OCI-LY7 (cell line): ENCODE data around the gene KYAT1.

Source experiments
- EZH2phosphoT487 ChIP-seq: fragments of 200-600 bp; sonication (generic); IDR thresholded peaks from 2 replicates; pipeline ENCODE4 v1.6.1; 2018; ENCODE audit warnings: low read depth, borderline replicate concordance, mild to moderate bottlenecking, mixed run types, antibody characterized with exemption, low read length, moderate library complexity, mixed read lengths
- TF ChIP-seq, protein P1 (sequence below): fragments of 200-600 bp; sonication (generic); conservative IDR thresholded peaks from 2 replicates; pipeline ENCODE4 v1.5.1; 2014; ENCODE audit warnings: mild to moderate bottlenecking, antibody characterized with exemption, low read length, moderate library complexity, mixed read lengths

DNA sequence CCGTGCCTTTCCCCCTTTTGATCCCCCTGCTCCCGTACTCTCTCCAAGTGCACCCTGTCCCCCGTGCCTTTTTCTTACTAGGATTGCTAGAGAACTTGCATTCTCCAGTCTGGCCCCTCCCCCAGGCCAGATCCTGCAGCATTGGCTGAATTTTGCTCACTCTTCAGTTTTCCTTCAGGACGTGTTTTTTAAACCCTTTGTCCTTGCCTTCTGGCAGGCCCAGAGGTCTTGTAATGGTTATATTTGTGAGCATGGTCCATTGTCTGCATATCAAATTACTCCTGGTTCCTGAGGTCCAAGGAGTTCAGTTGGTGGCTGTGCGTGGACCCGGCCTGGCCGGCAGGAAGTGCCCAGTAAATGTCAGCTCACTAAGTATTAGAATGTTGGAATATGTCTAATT is 94.1 kb downstream of the KYAT1 start:
- TF ChIP-seq, protein P1, sequence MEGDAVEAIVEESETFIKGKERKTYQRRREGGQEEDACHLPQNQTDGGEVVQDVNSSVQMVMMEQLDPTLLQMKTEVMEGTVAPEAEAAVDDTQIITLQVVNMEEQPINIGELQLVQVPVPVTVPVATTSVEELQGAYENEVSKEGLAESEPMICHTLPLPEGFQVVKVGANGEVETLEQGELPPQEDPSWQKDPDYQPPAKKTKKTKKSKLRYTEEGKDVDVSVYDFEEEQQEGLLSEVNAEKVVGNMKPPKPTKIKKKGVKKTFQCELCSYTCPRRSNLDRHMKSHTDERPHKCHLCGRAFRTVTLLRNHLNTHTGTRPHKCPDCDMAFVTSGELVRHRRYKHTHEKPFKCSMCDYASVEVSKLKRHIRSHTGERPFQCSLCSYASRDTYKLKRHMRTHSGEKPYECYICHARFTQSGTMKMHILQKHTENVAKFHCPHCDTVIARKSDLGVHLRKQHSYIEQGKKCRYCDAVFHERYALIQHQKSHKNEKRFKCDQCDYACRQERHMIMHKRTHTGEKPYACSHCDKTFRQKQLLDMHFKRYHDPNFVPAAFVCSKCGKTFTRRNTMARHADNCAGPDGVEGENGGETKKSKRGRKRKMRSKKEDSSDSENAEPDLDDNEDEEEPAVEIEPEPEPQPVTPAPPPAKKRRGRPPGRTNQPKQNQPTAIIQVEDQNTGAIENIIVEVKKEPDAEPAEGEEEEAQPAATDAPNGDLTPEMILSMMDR: no peak
- no peak for TF ChIP-seq EZH2phosphoT487
